HEK293T (cell line): ENCODE results near the gene DUSP11.

Source experiments
- CTCF ChIA-PET: fragments of 350-600 bp; formaldehyde crosslinking; extraction: SDS; loops from one replicate; lab custom pipeline; 2021; ENCODE audit warnings: antibody characterized with exemption, inconsistent platforms; lab: Yijun Ruan, JAX
- POLR2A ChIA-PET: fragments of 350-600 bp; formaldehyde crosslinking; extraction: SDS; loops from one replicate; lab custom pipeline; 2020; ENCODE audit warnings: antibody characterized with exemption, inconsistent platforms; lab: Yijun Ruan, JAX
- DNase-seq: peaks from one replicate; pipeline ENCODE4 v3.0.0; 2012; ENCODE audit warnings: mixed read lengths; ENCODE audit errors: extremely low spot score
- ARNT ChIP-seq: fragments of 450-650 bp; IDR thresholded peaks from 2 replicates; pipeline ENCODE4 v1.6.1; 2017; ENCODE audit warnings: mild to moderate bottlenecking
- BHLHE40 ChIP-seq: fragments of 450-650 bp; IDR thresholded peaks from 2 replicates; pipeline ENCODE4 v1.6.1; 2016; ENCODE audit warnings: mild to moderate bottlenecking, moderate library complexity, borderline replicate concordance
- CTBP1 ChIP-seq: fragments of 450-650 bp; IDR thresholded peaks from 2 replicates; pipeline ENCODE4 v1.6.1; 2016; ENCODE audit warnings: borderline replicate concordance
- ELF4 ChIP-seq: fragments of 450-650 bp; IDR thresholded peaks from 2 replicates; pipeline ENCODE4 v1.6.1; 2017; ENCODE audit warnings: antibody characterized with exemption
- FOXA1 ChIP-seq: fragments of 450-650 bp; IDR thresholded peaks from 2 replicates; pipeline ENCODE4 v1.6.1; 2016; ENCODE audit warnings: mild to moderate bottlenecking
- FOXK2 ChIP-seq: fragments of 450-650 bp; IDR thresholded peaks from 2 replicates; pipeline ENCODE4 v1.6.1; 2016; ENCODE audit warnings: mild to moderate bottlenecking
- FOXM1 ChIP-seq: fragments of 450-650 bp; IDR thresholded peaks from 2 replicates; pipeline ENCODE4 v1.6.1; 2017; ENCODE audit warnings: mild to moderate bottlenecking, borderline replicate concordance
- HDGF ChIP-seq: fragments of 450-650 bp; IDR thresholded peaks from 2 replicates; pipeline ENCODE4 v1.6.1; 2017; ENCODE audit warnings: antibody characterized with exemption, borderline replicate concordance
- LEF1 ChIP-seq: fragments of 450-650 bp; IDR thresholded peaks from 2 replicates; pipeline ENCODE4 v1.6.1; 2017; ENCODE audit warnings: mild to moderate bottlenecking, borderline replicate concordance
- NFRKB ChIP-seq: fragments of 450-650 bp; IDR thresholded peaks from 2 replicates; pipeline ENCODE4 v1.6.1; 2016; ENCODE audit warnings: mild to moderate bottlenecking, moderate library complexity
- SP1 ChIP-seq: fragments of 450-650 bp; IDR thresholded peaks from 2 replicates; pipeline ENCODE4 v1.6.1; 2017
- TARDBP ChIP-seq: fragments of 450-650 bp; IDR thresholded peaks from 2 replicates; pipeline ENCODE4 v1.6.1; 2016
- ZNF384 ChIP-seq: fragments of 450-650 bp; IDR thresholded peaks from 2 replicates; pipeline ENCODE4 v1.6.1; 2016
- TF ChIP-seq, protein P1 (sequence below): fragments of 450-650 bp; IDR thresholded peaks from 2 replicates; pipeline ENCODE4 v1.6.1; 2016

DUSP11 gene

DNA sequence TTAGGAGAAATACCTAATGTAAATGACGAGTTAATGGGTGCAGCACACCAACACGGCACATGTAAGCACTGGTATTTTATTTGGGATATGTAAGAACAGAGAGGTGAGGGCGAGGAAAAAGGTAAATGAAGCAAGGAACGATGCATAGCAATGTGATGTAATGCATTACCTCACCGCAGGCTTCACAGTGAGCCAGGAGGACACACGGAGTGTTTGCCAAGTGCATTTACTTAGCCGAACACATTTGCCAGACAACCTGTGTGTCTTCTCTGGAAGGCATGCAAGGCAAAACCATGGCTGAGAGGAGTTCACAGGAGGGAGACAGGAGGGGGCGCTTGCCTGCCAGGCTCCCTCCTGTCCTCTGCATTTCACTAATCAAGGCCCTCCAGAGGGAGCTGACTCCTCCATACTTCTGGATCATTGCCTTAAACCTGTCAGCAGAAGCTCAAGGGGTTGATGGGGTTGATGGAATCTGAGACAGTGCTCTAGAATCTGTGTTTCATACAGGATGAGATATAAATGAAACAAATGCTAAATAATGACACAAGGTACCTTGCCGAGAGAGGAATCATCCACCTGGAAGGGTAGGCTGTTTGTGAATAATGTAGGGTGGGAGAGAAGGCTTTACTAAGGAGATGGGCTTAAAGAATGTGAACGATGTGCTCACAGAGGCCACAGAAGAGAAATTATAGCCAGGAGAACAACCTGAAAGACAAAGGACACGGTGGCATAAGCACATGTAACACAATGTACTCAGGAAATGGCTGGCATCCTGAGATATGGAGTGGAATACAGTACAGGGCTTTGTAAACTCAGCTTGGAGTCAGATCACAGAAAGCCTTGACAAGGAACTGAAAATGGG, 33.7 kb downstream of the DUSP11 start:
- POLR2A ChIA-PET = interaction anchor here (2.7 kb wide), 1 partner anchor 9 kb away, joined by 9 read pairs; the partner anchor contains the start of gene TPRKB
- CTCF ChIA-PET = no interaction called here
- TF ChIP-seq CTBP1 (no peak), TARDBP (no peak), ARNT (no peak)
- no peak for DNase-seq

DNA sequence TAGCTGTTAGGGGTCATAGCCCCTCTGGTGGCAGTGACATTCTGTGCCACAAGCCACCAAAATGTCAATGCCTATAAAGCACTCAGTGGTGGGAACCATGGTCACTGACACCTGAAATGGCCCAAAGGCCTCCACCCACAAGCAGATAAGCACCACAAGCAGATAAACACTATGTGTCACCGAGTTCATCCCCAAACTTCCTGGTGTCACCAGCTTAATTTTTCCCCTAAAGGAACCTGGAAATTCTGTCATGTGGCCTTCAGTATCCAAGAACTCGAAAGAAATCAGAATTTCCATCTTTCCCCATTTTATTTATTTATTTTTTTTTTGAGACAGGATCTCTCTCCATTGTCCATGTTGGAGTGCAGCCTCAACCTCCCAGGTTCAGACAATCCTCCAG, 39.1 kb downstream of the DUSP11 start:
- TF ChIP-seq BHLHE40 = no peak
- no peak for TF ChIP-seq ELF4
- TF ChIP-seq, protein P1, sequence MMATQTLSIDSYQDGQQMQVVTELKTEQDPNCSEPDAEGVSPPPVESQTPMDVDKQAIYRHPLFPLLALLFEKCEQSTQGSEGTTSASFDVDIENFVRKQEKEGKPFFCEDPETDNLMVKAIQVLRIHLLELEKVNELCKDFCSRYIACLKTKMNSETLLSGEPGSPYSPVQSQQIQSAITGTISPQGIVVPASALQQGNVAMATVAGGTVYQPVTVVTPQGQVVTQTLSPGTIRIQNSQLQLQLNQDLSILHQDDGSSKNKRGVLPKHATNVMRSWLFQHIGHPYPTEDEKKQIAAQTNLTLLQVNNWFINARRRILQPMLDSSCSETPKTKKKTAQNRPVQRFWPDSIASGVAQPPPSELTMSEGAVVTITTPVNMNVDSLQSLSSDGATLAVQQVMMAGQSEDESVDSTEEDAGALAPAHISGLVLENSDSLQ = no peak
- TF ChIP-seq FOXM1 = no peak
- TF ChIP-seq LEF1 = no peak
- no peak for TF ChIP-seq FOXK2
- no peak for TF ChIP-seq TARDBP
- no peak for TF ChIP-seq CTBP1
- no peak for TF ChIP-seq NFRKB
- no peak for TF ChIP-seq ZNF384
- POLR2A ChIA-PET = no interaction called here
- CTCF ChIA-PET = no interaction called here
- no peak for DNase-seq

DNA sequence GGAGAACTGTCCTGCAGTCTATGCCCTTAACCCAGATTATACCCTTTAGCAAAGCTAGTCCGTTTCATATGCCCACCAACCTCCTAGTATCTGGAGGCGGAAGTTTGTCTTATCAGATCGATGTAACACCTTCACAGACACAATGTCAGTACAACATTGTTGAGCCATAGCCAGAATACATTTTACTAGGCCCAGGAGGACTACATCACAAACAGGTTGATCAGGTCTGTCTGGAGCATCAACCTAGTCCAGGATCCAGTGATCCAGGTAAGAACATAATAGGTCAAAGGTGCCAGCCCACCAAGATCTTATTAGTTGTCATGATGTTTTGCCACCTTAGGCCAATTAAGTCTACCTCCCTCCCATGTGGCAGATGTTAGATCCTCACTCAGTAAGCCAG, 40.8 kb downstream of the DUSP11 start:
- DNase-seq = no peak
- ChIA-PET POLR2A (no interaction called here), CTCF (no interaction called here)
- TF ChIP-seq SP1 (no peak), BHLHE40 (no peak), ELF4 (no peak), FOXK2 (no peak), FOXM1 (no peak), TARDBP (no peak), LEF1 (no peak), ARNT (no peak), FOXA1 (no peak), NFRKB (no peak), HDGF (no peak)
- TF ChIP-seq, protein P1 = no peak

DNA sequence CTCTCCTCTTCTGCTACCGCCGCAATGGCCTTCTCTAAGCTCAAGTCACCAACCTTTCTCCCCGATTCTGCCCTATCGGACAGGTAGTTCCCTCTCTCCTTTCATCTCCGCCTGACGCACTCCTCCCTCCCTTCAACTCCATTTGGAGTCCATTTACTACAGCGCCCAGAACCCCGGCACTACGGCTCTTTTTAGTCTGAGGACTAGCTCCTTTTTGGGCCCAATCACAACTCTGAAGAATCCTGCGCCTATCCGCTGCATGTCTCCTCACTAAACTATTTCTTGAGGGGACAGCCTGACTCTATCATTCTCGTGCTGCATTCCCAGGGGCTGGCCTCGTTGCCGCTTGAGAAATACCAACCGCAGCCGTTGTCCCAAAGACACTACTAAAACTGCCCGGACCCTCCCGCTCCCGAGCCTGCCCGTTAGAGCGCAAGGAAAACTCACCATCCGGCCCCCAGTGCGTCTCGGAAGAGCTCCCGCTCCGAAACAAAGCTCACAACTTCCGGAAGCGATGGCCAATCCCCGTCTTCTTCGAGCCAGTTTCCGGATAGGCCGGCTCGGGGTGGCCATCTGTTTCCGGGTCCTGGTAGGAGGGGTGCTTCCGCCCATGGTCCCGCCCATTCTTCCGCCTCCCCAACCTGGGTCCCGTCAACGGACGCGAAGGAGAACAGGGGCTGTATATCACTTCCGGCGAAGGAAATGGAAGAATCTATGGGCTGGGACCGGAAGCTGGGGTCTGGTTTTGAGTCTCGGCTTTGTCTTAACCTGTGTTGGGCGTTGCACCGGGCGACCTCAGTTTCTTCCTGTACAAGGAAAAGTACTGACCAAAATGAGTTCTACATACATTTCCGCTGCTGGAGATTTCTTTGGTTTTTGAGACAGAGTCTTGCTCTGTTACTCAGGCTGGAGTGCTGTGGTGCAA, 42.8 kb downstream of the DUSP11 start, which contains the start of gene TPRKB:
Gene TPRKB, minus strand, starts transcription at position 491 of the 925 bp plus-strand sequence. CDS start 2,776 bp downstream, outside the sequence.
- CTCF ChIA-PET = interaction anchor here (0.7 kb wide), 1 partner anchor 449 kb away, joined by 4 read pairs; no protein-coding TSS in a partner anchor
- POLR2A ChIA-PET = interaction anchor here (0.6 to 1.7 kb wide), 15 partner anchors 8 to 504 kb away, joined by 3 to 9 read pairs (median 4); partner anchors contain the start of genes DUSP11, PRADC1 and STAMBP
- TF ChIP-seq LEF1 (no peak), ELF4 (peak; percentile 93)
- TF ChIP-seq, protein P1 = peak; percentile 86
- DNase-seq = peak; percentile 98

DNA sequence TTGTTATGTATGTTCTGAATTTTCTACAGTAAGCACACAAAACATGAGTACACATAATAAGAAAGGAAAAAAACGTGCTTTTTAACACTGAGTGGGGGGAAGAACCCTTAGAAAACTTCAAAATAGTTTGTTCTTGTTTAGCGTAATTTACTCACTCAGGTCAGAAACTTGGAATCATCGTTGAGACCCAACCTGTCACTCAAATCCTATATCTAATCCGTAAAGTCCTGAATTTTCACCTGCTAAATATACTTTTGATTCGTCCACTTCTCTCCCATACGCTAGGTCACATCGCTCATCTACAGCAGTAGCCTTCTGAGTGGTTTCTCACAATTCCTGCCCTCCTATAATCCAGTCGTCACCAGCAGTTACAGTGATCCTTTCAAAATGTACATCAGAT, 43.5 kb downstream of the DUSP11 start:
- TF ChIP-seq ARNT (no peak), CTBP1 (no peak), FOXA1 (no peak), SP1 (no peak)
- TF ChIP-seq, protein P1 = peak; percentile 74
- CTCF ChIA-PET = no interaction called here
- no peak for DNase-seq
- POLR2A ChIA-PET = interaction anchor here (0.6 to 1.7 kb wide), 8 partner anchors 17 to 503 kb away, joined by 3 to 7 read pairs (median 4); partner anchors contain the start of genes DUSP11 and PRADC1

DNA sequence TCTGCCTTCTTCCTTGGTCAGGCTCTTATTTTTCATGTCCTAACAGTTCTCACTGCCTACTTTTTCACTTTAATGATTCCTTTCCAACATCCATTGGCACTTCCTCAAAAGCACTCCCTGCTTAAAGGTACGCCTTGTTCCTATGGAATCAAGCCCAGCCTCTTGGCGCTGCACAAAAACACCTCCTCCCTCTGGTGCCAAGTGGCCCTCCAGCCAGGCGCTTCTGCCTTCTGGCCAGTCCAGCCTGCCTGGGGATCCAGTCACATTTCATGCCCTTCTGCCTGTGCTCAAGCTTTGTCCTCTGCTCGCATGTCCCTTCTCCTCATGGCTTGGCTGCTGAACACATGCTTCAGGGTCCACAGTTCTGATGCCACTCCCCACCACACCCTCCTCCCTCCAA, 49.1 kb downstream of the DUSP11 start:
- DNase-seq = no peak
- TF ChIP-seq ELF4 (no peak), ZNF384 (no peak), CTBP1 (no peak), LEF1 (no peak), NFRKB (no peak)
- ChIA-PET CTCF (no interaction called here), POLR2A (no interaction called here)
